NCI-H2227 treated with DMSO at 0.1 percent for 48 hours (cell line): ENCODE measurements around the gene TMBIM1.
"Not testable (repeated sequence)": the region's sequence is repeated elsewhere in the genome, so short reads cannot be mapped to it uniquely, and the experiment has no call there.

Source experiments
- DNase-seq: peaks from one replicate; lab custom pipeline; 2025; lab: John Stamatoyannopoulos, UW

TMBIM1 gene

DNA sequence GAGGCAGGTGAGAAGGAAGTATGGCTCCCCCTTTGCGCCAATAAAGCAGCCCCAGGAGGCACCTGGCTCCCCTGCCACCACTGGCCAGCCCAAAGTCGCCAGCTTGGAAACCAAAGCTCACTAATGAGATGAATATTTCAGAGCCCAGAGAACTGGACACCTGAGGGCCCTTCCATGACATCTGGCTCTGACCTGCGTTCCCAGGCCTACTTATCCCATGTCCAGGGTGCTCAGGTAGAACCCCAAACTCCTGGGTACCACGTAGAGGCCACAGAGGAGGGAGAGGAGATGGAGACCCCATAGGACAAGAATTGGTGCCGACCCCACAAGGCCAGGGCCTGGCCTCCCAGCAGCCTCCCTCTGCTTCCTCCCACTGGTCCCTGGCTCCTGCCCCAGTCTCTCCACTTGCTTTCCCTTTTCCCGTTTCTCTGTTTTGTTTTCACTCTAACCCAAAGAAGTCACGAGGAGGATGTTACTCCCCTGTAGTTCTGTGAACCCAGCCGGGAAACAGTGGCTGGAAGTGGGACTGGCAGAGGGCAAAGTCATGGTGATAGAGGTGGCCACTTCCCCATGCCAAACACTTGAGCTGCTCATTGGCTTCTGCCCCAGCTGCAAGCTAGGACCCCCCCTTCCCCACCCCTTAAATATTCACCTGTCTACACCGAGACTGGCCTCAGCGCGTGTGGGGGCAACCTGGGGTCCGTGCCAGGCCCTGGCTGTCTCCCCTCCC is 820 bp downstream of the TMBIM1 start:
- DNase-seq: no peak

DNA sequence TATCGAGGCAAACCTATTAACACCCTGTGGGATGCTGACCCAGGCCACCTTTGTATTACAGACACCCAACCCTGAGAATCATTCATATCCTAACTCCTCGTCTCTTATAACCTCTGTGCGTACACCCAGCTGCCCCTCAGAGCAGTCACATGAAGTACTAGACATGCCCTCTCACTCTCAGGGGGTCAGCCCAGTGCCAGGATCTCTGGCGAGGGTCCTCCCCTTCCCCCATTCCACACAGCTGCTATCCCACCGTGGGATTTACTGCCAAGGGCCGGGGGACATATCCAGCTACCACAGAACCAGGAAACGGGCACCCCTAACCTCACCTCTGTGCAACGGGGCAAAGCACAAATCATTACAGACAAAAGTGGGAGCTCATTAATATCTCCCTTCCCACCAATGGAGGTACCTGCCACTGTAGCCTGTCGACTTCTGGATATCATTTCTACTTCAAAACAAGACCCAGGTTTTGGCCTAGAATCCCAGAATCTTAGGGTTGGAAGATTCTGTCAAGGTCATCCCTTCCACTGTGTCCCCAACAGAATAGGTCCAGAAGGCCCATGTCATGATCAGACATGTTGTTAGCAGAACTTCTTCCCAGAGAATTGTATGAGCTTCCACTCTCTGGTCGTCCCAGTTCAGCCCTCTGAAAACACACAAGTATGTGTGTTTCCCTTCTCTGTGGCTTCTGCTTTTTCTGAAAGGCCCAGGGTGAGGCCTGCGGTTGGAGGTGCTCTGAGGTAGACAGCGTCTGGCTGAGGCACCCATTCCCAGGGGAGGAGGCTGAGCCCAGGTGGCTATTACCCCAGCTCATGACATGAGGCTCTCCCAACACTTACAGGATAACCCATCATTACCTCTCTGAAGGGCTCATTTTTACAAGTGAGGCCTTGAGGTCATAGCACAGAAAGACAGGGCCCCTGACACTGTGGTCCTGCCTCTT is 1.7 kb downstream of the TMBIM1 start:
- DNase-seq: no peak

- DNase-seq: peak; percentile 48
Measured at GRCh38 chr2:218289639-218290315, 2.5 kb downstream of the TMBIM1 start.

GRCh38 chr2:218286570-218287459 is 5.5 kb downstream of the TMBIM1 start:
- peak; percentile 80 for DNase-seq

DNA sequence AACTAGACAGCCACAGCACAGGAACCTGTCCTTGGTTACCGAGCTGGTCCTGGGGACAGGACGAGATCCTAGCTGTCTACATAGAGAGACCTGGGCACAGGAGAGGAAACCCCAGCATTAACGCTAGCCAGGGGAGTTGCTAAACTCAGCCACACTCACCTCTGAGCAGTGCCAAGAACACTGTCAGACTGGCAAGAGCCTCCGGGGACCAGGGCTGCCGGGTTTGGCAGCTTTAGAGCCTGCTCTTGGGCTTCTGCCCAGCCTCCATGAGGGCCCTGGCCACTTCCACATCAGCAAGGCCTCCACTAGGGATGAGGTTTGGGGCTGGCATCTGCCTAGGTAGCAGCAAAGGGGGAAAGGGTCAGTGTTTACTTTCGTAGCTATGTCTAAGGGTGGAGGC is 6.7 kb downstream of the TMBIM1 start:
- no peak for DNase-seq

DNA sequence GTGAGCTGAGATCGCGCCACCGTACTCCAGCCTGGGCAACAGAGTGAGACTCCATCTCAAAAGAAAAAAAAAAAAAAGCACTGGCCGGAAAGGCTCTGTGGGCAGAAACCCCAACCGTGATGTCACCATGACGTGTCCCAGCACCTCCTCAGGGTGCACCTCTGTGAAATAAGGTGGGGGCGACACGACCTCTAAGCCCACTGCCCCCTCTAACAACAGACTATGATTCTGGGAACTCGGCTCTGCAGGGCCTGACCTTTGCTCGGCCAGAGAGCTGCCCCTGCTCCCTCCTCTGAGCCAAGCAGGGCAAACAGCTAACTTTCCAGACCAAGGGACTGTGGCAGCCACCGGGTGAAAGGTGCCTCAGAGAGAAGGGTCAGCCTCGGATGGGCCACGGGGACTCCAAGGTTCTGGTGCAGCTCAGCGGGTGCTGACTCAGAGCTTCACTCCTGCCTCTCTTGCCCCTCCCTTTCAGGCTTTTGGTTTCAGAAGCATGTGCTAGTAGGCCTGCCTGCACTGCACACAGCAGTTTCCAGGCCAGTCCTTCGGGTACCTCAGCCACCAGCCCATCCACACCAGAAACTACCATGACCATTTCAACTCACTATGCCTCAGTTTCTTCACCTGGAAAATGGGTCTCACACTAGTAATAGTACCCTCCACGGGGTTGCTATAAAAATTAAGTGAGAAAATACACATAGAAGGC is 8.0 kb downstream of the TMBIM1 start:
- DNase-seq: no peak

- no peak for DNase-seq
Measured at GRCh38 chr2:218282173-218282991, 9.9 kb downstream of the TMBIM1 start.

- DNase-seq: no peak
Measured at GRCh38 chr2:218281449-218281848, 10.9 kb downstream of the TMBIM1 start.

GRCh38 chr2:218280260-218280870 is 11.9 kb downstream of the TMBIM1 start:
- no peak for DNase-seq

DNA sequence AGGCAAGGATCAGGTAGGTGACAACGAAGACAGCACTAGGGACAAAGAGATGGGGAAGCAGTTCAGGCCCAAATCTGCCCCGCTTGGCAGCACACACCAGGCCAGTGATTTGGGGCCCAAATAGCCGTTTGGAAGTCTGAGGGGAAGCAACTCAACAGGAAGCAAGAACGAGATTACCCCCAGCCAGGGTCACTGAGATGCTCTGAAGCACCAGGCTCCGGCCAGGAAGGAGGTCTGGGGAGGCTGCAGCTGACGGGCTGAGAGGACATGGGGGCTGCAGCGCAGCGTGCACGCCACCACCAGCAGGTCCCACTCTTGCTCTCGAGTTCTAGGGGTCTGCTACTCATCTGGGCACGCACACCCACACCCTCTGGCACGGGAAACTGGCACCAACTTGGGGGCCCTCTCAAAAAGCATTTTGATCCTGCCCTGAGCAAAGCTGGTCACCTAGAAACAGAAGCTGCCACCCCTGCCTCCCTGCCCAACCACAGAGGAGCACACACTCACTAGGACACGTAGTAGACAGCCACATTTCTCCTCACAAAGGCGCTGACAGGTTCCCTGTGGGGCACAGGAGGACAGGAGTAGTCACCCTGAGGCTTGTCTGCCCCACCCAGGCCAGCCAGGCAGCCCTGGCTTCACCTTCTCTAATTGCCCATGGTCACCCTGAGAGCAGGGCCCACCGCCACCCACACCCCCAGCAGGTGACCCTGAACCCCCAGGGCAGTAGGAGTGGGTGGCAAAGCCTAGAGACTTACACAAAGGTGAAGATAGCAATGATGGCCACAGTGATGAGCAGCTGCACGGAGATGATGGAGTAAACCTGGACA is 13.6 kb downstream of the TMBIM1 start:
- no peak for DNase-seq

DNA sequence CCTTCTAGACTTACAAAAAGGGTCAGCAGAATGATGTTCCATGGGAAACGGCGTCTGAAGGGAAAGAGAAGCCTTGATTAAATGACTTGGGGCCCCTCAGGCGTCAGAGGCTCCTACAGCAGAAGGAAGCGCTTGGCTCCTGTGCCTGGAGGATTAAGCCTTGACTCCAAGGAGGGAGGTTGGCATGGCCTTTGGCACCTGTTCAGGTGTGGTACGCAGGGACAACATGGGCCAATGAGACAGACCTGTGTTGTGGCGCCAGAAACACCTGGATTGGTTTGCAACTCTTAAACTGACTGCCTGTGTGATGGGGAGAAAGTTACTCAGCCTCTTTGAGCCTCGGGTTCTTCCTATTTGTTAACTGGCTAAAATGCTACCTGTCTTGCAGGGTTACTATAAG is 14.4 kb downstream of the TMBIM1 start:
- no peak for DNase-seq

- DNase-seq: no peak
Measured at GRCh38 chr2:218276986-218277755, 15.1 kb downstream of the TMBIM1 start.

DNA sequence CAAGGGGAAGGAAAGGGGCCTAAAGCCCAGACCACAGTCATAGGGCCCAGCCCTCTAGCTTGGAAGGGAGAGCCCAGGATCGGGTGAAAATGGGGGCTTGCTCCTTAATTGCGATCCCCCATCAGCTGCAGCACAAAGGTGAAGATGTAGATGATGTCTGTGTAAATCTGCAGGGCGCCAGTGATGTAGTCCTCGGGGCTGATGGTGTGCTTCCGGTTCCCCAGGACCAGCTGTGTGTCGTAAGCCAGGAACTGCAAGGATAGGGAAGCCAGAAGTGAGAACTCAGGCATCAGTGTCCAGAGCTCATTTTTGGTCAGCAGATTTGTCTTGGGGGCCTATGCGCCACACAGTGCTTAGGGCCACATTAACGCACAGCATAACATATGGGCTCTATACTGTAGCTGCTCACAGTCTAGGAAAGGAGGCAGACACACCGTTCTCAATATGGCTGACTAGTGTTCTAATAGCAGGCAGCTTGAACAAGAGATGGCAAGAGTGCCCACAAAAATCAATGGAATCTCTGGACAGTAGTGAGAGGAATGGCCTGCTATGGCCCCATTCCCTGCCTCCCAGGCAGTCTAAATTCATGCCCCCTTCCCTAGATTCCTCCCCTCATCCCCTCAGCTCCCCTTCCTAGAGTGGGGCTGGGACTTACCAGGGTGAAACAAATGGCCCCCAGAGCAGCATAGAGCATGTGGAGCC is 16.8 kb downstream of the TMBIM1 start:
- no peak for DNase-seq

GRCh38 chr2:218274586-218274985 is 17.7 kb downstream of the TMBIM1 start:
- DNase-seq: no peak

DNA sequence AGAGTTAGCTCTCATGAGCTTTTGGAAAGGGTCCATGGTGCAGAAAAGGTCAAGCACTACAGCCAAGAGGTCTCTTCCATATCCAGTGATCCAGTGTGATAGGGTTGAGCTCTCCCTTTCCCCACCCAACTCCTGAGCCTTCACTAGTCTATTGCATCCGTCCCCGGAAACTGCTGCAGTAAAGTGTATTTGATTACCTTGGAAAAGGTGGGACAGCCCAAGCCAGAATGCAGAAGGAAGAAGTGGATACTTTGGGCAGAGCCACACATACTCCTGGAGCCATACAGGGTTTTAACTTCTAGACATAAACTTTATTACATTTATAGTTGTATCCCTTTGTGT is 18.4 kb downstream of the TMBIM1 start:
- no peak for DNase-seq

DNA sequence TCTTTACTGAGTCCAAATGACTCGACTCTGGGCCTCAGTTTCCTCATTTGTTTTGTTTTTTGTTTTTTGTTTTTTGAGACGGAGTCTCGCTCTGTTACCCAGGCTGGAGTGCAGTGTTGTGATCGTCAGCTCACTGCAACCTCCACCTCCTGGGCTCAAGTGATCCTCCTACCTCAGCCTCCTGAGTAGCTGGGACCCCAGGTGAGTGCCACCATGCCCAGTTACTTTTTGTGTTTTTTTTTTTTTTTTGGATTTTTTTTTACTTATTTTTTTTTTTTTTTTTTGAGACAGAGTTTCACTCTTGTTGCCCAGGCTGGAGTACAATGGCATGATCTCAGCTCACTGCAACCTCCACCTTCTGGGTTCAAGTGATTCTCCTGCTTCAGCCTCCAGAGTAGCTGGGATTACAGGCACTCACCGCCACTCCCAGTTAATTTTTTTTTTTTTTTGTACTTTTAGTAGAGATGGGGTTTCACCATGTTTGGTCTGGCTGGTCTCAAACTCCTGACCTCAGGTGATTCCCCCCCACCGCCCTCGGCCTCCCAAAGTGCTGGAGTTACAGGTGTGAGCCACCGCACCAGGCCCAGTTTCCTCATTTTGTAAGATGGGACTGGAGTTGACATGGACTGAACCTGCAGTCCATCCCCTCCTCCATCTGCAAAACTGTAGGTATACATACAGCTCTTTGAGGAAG is 18.9 kb downstream of the TMBIM1 start:
- DNase-seq: not testable (repeated sequence)
